ENCODE data around the gene KCTD7. TPM values are rescaled to one million over a fixed set of nuclear protein-coding genes. Genes with fewer than 3 reads are reported as not detected.
"Not testable (repeated sequence)": the region's sequence is repeated elsewhere in the genome, so short reads cannot be mapped to it uniquely, and the experiment has no call there.

The KCTD7 gene
- total RNA-seq, 1 donor from 2014 or later: 11.0 TPM

- not testable (repeated sequence) for H3K36me3 Mint-ChIP-seq (ENCODE audit: low read depth); H3K27me3 Mint-ChIP-seq (ENCODE audit: insufficient read depth); H3K9me3 Mint-ChIP-seq; DNase-seq (ENCODE audit: low spot score)
- intact Hi-C loops (cut with micrococcal nuclease): loop anchor here (1.0 to 10.0 kb wide), 8 partner anchors 35 to 712 kb away; partner anchors contain the start of genes KCTD7, TMEM248 and TYW1
- peak overlapping the region; percentile 93 for H3K27ac Mint-ChIP-seq
- peaks cover 42% of the 10 kb centered on the region for H3K4me1 Mint-ChIP-seq (ENCODE audit: low read depth)
- peak overlapping the region; percentile 96 for H3K4me3 Mint-ChIP-seq
Observed at GRCh38 chr7:66592597-66593146, 36.0 kb upstream of the KCTD7 start.

DNA sequence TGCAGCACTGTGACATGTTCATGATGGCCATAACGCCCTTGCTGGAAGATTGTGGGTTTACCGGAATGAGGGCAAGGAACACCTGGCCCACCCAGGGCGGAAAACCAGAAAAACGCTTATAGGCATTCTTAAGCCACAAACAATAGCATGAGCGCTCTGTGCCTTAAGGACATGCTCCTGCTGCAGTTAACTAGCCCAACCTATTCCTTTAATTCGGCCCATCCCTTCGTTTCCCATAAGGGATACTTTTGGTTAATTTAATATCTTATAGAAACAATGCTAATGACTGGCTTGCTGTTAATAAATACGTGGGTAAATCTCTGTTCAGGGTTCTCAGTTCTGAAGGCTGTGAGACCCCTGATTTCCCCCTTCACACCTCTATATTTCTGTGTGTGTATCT, 34.6 kb upstream of the KCTD7 start:
- H3K27ac Mint-ChIP-seq; H3K36me3 Mint-ChIP-seq (ENCODE audit: low read depth); H3K27me3 Mint-ChIP-seq (ENCODE audit: insufficient read depth); DNase-seq (ENCODE audit: low spot score); H3K9me3 Mint-ChIP-seq: not testable (repeated sequence)
- H3K4me1 Mint-ChIP-seq (ENCODE audit: low read depth): peaks cover 34% of the 10 kb centered on the region
- H3K4me3 Mint-ChIP-seq: peak overlapping the region; percentile 59
- intact Hi-C loops (cut with micrococcal nuclease): loop anchor here (10.0 kb wide), 1 partner anchor 711 kb away; no protein-coding TSS in a partner anchor

- peaks cover 9% of the 10 kb centered on the region for H3K4me1 Mint-ChIP-seq (ENCODE audit: low read depth)
- H3K36me3 Mint-ChIP-seq (ENCODE audit: low read depth): peaks cover 1% of the 10 kb centered on the region
- DNase-seq (ENCODE audit: low spot score): no peak
- no peak overlapping the region for H3K4me3 Mint-ChIP-seq
- intact Hi-C loops (cut with micrococcal nuclease): loop anchor here (10.0 kb wide), 1 partner anchor 707 kb away; no protein-coding TSS in a partner anchor
- H3K27me3 Mint-ChIP-seq (ENCODE audit: insufficient read depth): peaks cover 6% of the 10 kb centered on the region
- H3K9me3 Mint-ChIP-seq: no peaks in the 10 kb centered on the region
- H3K27ac Mint-ChIP-seq: no peak overlapping the region
Observed at GRCh38 chr7:66597461-66597860, 31.2 kb upstream of the KCTD7 start.

DNA sequence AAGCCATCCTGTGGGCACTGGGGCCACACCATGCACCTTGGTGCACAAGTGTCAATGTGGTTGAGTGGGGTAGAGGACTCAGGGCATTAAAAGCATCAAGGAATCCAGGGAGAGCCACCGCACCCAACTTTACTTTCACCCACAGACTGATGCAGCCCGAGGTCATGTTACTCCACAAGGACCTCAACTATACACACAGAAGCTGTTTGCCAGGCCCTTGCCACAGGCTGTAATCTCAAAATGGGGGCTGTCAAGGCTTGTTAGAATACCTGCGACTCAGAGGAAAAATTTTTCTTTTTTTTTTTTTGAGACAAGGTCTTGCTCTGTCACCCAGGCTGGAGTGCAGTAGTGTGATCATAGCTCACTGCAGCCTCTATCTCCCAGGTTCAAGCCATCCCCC, 26.5 kb upstream of the KCTD7 start:
- intact Hi-C loops (cut with micrococcal nuclease): no loop called here
- Mint-ChIP-seq H3K4me1 (ENCODE audit: low read depth) (no peaks in the 10 kb centered on the region), H3K27me3 (ENCODE audit: insufficient read depth) (peaks cover 7% of the 10 kb centered on the region), H3K36me3 (ENCODE audit: low read depth) (no peaks in the 10 kb centered on the region), H3K9me3 (no peaks in the 10 kb centered on the region), H3K27ac (no peak overlapping the region), H3K4me3 (no peak overlapping the region)
- DNase-seq (ENCODE audit: low spot score): no peak

DNA sequence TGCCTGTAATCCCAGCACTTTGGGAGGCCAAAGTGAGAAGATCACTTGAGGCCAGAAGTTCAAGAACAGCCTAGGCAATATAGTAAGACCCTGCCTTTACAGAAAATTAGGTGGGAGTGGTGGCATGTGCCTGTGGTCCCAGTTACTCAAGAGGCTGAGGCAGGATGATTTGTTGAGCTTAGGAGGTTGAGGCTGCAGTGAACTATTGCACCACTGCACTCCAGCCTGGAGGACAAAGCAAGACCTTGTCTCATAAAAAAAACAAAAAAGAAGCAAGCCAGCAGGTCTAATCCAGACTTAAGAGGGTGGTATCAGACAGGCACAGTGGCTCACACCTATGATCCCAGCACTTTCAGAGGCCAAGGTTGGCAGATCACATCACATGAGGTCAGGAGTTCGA, 24.5 kb upstream of the KCTD7 start:
- H3K4me3 Mint-ChIP-seq: no peak overlapping the region
- no peaks in the 10 kb centered on the region for H3K9me3 Mint-ChIP-seq
- intact Hi-C loops (cut with micrococcal nuclease): no loop called here
- no peaks in the 10 kb centered on the region for H3K4me1 Mint-ChIP-seq (ENCODE audit: low read depth)
- H3K27me3 Mint-ChIP-seq (ENCODE audit: insufficient read depth): peaks cover 4% of the 10 kb centered on the region
- DNase-seq (ENCODE audit: low spot score): no peak
- H3K36me3 Mint-ChIP-seq (ENCODE audit: low read depth): no peaks in the 10 kb centered on the region
- no peak overlapping the region for H3K27ac Mint-ChIP-seq

- H3K27ac Mint-ChIP-seq; H3K27me3 Mint-ChIP-seq (ENCODE audit: insufficient read depth); DNase-seq (ENCODE audit: low spot score); H3K4me3 Mint-ChIP-seq; H3K36me3 Mint-ChIP-seq (ENCODE audit: low read depth); H3K4me1 Mint-ChIP-seq (ENCODE audit: low read depth); intact Hi-C loops (cut with micrococcal nuclease); H3K9me3 Mint-ChIP-seq: not testable (repeated sequence)
Observed at GRCh38 chr7:66606540-66607291, 22.0 kb upstream of the KCTD7 start.

DNA sequence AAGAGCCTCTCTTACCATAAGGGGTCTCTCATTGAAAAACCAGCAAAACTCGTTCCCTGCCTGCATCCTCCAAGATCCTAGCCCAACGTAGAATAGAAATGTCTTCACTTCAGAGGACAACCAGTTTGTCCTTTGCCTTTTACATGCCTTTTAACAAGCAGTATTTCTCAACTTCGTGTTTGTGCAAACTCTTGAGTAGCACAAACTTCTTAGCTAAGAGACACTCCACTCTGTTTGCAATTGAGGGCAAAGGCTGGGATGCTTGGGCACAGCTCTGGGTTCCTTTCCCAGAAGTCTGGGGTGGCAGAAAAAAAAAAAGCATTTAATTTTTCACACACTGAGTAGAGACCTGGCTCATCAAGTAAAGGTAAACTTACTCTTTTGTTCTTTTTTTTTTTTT, 19.5 kb upstream of the KCTD7 start:
- H3K27ac Mint-ChIP-seq: no peak overlapping the region
- no peaks in the 10 kb centered on the region for H3K36me3 Mint-ChIP-seq (ENCODE audit: low read depth)

GRCh38 chr7:66614596-66614995, 14.1 kb upstream of the KCTD7 start:
- H3K27ac Mint-ChIP-seq; intact Hi-C loops (cut with micrococcal nuclease); DNase-seq (ENCODE audit: low spot score); H3K27me3 Mint-ChIP-seq (ENCODE audit: insufficient read depth); H3K36me3 Mint-ChIP-seq (ENCODE audit: low read depth); H3K9me3 Mint-ChIP-seq; H3K4me1 Mint-ChIP-seq (ENCODE audit: low read depth); H3K4me3 Mint-ChIP-seq: not testable (repeated sequence)

More for the DNA sequence above, 19.5 kb upstream of the KCTD7 start:
- intact Hi-C loops (cut with micrococcal nuclease): no loop called here
- Mint-ChIP-seq H3K4me1 (ENCODE audit: low read depth) (no peaks in the 10 kb centered on the region), H3K9me3 (no peaks in the 10 kb centered on the region), H3K4me3 (no peak overlapping the region), H3K27me3 (ENCODE audit: insufficient read depth) (peaks cover 4% of the 10 kb centered on the region)
- DNase-seq (ENCODE audit: low spot score): no peak

- no peaks in the 10 kb centered on the region for H3K9me3 Mint-ChIP-seq
- intact Hi-C loops (cut with micrococcal nuclease): no loop called here
- H3K4me3 Mint-ChIP-seq: no peak overlapping the region
- no peak for DNase-seq (ENCODE audit: low spot score)
- H3K4me1 Mint-ChIP-seq (ENCODE audit: low read depth): no peaks in the 10 kb centered on the region
- H3K36me3 Mint-ChIP-seq (ENCODE audit: low read depth): no peaks in the 10 kb centered on the region
- no peak overlapping the region for H3K27ac Mint-ChIP-seq
- H3K27me3 Mint-ChIP-seq (ENCODE audit: insufficient read depth): peaks cover 3% of the 10 kb centered on the region
Observed at GRCh38 chr7:66615699-66616098, 13.0 kb upstream of the KCTD7 start.

DNA sequence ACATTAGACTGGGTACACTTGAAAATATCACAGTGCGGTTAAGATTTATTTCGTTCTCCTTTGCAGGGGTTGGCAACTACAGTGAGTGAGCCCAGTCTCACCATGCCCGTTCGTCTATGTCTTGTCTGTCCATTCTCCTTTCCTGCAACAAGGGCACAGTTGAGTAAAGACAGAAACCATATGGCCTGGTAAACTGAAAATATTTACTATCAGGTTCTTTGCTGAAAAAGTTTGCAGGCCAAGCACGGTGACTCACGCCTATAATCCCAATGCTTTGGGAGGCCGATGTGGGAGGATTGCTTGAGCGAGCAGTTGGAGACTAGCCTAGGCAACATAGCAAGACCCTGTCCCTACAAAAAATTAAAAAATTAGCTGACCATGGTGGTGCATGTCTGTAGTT, 11.4 kb upstream of the KCTD7 start:
- H3K36me3 Mint-ChIP-seq (ENCODE audit: low read depth): no peaks in the 10 kb centered on the region
- no peaks in the 10 kb centered on the region for H3K4me1 Mint-ChIP-seq (ENCODE audit: low read depth)
- H3K4me3 Mint-ChIP-seq: no peak overlapping the region
- H3K27me3 Mint-ChIP-seq (ENCODE audit: insufficient read depth): peaks cover 7% of the 10 kb centered on the region
- intact Hi-C loops (cut with micrococcal nuclease): no loop called here
- no peak overlapping the region for H3K27ac Mint-ChIP-seq
- DNase-seq (ENCODE audit: low spot score): no peak
- H3K9me3 Mint-ChIP-seq: no peaks in the 10 kb centered on the region

GRCh38 chr7:66619341-66619948, 9.2 kb upstream of the KCTD7 start:
- H3K4me3 Mint-ChIP-seq; H3K36me3 Mint-ChIP-seq (ENCODE audit: low read depth); H3K27me3 Mint-ChIP-seq (ENCODE audit: insufficient read depth); H3K4me1 Mint-ChIP-seq (ENCODE audit: low read depth); H3K27ac Mint-ChIP-seq; intact Hi-C loops (cut with micrococcal nuclease); DNase-seq (ENCODE audit: low spot score); H3K9me3 Mint-ChIP-seq: not testable (repeated sequence)

DNA sequence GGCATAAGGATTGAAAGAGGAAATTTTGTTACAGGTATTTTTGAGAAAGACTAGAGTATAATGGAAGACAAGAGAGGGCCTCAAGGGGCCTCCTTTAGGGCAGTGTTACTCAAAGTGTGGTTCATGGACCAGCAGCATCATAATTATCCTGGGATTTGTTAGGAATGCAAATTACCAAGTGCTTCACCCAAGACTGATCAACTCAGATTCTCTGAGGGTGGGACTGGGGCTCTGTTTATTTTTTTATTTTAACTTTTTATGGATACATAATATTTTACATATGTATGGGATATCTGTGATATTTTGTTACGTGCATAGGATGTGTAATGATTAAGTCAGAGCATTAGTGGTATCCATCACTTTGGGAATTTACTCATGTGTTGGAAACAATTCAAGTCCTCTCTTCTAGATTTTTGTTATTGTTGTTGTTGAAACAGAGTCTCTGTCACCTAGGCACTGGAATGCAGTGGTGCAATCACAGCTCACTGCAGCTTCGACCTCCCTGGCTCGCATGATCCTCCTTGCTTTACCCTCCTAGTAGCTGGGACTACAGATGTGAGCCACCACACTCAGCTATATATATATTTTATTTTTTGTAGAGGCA, 2.2 kb upstream of the KCTD7 start:
- H3K27me3 Mint-ChIP-seq (ENCODE audit: insufficient read depth): peaks cover 3% of the 10 kb centered on the region
- no peak overlapping the region for H3K4me3 Mint-ChIP-seq
- intact Hi-C loops (cut with micrococcal nuclease): no loop called here
- no peak for DNase-seq (ENCODE audit: low spot score)
- peaks cover 26% of the 10 kb centered on the region for H3K4me1 Mint-ChIP-seq (ENCODE audit: low read depth)
- no peak overlapping the region for H3K27ac Mint-ChIP-seq
- peaks cover 5% of the 10 kb centered on the region for H3K36me3 Mint-ChIP-seq (ENCODE audit: low read depth)
- H3K9me3 Mint-ChIP-seq: no peaks in the 10 kb centered on the region

DNA sequence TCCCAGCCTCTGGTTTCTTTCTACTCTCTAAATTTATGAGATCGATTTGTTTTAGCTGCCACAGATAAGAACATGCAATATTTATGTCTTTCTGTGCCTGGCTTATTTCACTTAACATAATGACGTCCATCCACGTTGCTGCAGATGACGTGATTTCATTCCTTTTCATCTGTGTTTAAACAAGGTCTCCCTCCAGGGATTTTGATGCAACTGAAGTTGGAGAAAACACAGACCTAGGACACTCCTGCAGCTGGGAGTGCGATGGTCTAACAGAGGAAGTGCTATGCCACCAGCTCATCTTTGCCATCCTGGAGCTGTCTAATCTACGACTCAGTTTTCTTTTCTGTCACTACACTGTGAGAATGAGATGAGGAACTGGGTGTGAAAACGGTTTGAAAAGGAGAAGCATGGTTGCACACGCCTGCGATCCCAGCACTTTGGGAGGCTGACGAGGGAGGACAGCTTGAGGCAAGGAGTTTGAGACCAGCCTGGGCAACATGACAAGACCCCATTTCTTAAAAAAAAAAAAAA, 1.5 kb upstream of the KCTD7 start:
- Mint-ChIP-seq H3K27me3 (ENCODE audit: insufficient read depth) (peaks cover 2% of the 10 kb centered on the region), H3K4me3 (peak overlapping the region; percentile 70), H3K4me1 (ENCODE audit: low read depth) (peaks cover 34% of the 10 kb centered on the region), H3K27ac (no peak overlapping the region), H3K36me3 (ENCODE audit: low read depth) (peaks cover 9% of the 10 kb centered on the region), H3K9me3 (no peaks in the 10 kb centered on the region)
- no peak for DNase-seq (ENCODE audit: low spot score)
- intact Hi-C loops (cut with micrococcal nuclease): no loop called here

Data from activated T-helper 1 cell treated with anti-CD3 and anti-CD28 coated beads, Interleukin-12 subunit alpha, Interleukin-12 subunit beta, Interleukin-2, Interleukin-4 antibody, amounts not matched to agents 30 ng/mL and 10 ng/mL and 1 ng/mL, durations not matched to agents 14 hours and 24 hours and 36 hours (primary cell).